ENCODE results near the gene USF2.

DNA sequence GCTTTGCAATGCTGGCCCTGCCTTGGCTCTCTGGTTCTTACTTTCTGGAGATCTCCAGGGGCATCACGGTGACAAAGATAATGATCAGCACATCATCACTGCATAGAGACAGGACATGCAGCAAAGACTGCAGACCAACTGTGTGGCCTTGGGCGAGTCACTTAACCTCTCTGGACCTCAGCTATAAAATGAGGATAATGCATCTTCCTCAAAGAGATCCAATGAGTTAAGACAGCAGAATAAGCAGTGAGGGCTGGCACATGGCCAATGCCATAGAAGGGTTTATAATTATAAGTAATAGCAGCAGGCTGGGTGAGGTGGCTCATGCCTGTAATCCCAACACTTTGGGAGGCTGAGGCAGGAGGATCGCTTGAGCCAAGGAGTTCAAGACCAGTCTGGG, 25.6 kb downstream of the USF2 start:
- TF ChIP-seq, protein P1, sequence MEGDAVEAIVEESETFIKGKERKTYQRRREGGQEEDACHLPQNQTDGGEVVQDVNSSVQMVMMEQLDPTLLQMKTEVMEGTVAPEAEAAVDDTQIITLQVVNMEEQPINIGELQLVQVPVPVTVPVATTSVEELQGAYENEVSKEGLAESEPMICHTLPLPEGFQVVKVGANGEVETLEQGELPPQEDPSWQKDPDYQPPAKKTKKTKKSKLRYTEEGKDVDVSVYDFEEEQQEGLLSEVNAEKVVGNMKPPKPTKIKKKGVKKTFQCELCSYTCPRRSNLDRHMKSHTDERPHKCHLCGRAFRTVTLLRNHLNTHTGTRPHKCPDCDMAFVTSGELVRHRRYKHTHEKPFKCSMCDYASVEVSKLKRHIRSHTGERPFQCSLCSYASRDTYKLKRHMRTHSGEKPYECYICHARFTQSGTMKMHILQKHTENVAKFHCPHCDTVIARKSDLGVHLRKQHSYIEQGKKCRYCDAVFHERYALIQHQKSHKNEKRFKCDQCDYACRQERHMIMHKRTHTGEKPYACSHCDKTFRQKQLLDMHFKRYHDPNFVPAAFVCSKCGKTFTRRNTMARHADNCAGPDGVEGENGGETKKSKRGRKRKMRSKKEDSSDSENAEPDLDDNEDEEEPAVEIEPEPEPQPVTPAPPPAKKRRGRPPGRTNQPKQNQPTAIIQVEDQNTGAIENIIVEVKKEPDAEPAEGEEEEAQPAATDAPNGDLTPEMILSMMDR (IDR thresholded peaks at IDR 0.05; ENCODE audit: insufficient read depth, low read depth, low read length), result no peak
- TF ChIP-seq EZH2 (IDR thresholded peaks at IDR 0.05; ENCODE audit: insufficient read depth, low read length), result no peak
